Hypothalamus (tissue), 51 donors: ENCODE data around the gene MDK.

Experiments
- DNase-seq, 51 donors: peaks; one replicate each; lab custom pipeline; 2025; lab: John Stamatoyannopoulos, UW

The MDK gene

DNA sequence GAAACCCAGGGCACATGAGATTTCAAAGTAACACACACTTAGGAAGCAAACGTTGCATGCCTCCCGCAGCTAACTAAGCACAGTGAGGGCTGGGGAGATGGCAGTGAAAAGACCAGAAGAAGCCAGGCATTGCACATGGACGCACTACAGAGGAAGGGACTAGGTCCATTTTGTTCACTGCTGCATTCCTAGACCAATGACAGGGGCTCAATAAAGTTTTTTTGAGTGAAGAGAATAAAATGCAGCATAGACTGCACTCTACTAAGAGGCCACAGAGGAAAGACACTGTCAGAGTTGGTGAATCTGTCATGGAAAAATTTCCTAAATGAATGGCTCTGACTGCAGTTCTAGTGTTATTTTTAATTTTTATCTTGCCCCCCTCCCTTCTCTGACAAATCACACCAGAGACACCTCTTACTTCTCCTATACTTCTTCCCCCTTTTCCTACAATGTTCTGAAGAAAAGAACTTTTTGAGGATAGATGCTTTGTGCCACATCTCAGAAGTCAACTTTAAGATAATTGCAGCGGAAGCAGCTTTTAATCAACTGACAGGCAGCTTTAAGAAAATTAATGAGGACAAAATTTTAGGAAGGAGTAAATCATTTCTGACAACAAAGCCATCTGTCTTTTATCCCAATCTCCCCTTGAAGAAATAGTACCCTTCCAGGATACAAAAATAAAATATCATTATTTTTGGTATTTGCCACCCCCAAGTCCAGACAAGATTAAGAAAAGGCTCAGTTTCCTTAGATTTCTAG, 44.9 kb downstream of the MDK start:
- no peak for DNase-seq

DNA sequence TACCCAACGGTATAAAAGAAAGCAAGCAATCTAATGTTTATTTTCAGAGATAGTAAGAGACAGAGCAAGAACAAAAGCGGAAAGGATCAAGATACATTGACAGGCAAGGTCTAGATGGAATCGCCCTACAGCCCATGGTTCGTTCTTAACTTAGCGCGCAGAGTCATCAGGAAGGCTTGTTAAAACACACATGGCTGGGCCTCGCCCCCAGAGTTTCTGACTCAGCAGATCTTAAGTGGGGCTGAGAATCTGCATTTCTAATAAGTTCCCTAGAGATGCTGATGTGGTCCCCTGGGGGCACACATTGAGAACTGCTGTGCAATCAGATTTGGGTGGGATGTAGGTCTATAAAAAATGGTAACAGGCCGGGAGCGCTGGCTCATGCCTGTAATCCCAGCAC, 45.9 kb downstream of the MDK start:
- DNase-seq = no peak

GRCh38 chr11:46429717-46430116, 48.2 kb downstream of the MDK start:
- DNase-seq = no peak

DNA sequence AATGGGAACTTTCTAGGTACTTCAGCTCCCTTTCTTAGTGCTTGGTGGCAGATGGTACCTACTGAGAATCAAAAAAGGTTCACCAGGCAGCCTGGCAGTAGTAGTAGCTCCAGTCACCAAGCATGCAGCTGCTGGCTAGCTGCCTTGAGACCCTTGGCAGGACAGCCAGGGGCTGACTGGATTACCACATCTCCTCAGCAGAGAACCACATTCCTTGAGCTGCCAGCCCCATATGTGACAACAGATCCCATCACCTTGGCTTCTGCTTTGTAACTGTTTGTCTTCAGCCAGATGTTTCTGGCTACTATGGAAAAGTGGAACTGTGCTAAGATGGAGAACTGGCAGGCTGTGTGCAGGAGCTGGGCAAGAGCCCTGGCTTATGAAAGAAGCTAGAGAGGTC, 49.7 kb downstream of the MDK start:
- DNase-seq = no peak
